OCI-LY3 (cell line): ENCODE measurements around the gene EEF2K.

Experiments
- CTCF ChIP-seq: fragments of 200-600, 300-600 bp; sonication (generic); IDR thresholded peaks from 2 replicates; pipeline ENCODE4 v1.5.1; 2014; ENCODE audit warnings: antibody characterized with exemption, low read length, low read depth
- EZH2phosphoT487 ChIP-seq: fragments of 200-600 bp; shearing (Covaris generic); IDR thresholded peaks from 2 replicates; pipeline ENCODE4 v1.6.1; 2018; ENCODE audit warnings: antibody characterized with exemption, mixed run types, low read depth

DNA sequence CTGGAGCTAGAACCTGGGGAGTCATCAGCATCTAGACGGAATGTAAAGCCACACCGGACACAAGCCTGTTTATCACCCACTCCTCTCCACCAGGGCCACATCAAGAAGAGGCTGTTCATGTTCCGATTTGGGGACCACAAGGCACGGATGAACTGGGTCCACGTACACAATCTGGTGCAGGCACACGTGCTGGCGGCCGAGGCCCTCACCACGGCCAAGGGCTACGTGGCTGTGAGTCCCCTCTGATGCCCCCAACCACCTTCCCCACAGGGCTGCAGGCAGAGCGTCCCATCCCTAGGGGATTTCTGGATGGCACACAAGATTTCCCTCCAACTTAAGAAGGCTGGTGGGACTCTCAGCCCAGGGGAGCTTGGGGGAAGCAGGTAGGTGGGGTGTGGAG is 24.7 kb upstream of the EEF2K start:
- TF ChIP-seq CTCF (no peak), EZH2phosphoT487 (no peak)
